KMS-11 (cell line): ENCODE results near the gene KCNJ6.

Experiments
- H2AFZ ChIP-seq: fragments of 200-600 bp; sonication (generic); 2 replicates; pipeline ENCODE4 v1.6.1; 2016; ENCODE audit warnings: antibody characterized with exemption, mixed run types, low read depth
- H3K27ac ChIP-seq: fragments of 200-600 bp; sonication (generic); 2 replicates; pipeline ENCODE4 v1.6.1; 2016; ENCODE audit warnings: mild to moderate bottlenecking, mixed run types
- H3K27me3 ChIP-seq: fragments of 200-600 bp; sonication (generic); 2 replicates; pipeline ENCODE4 v1.6.1; 2017; ENCODE audit warnings: mild to moderate bottlenecking, low read depth, mixed run types, moderate library complexity; ENCODE audit not compliant: insufficient read depth
- H3K36me3 ChIP-seq: fragments of 200-600 bp; sonication (generic); 2 replicates; pipeline ENCODE4 v1.6.1; 2017; ENCODE audit warnings: mild to moderate bottlenecking, mixed run types; ENCODE audit not compliant: insufficient read depth
- H3K4me1 ChIP-seq: fragments of 200-600 bp; sonication (generic); 2 replicates; pipeline ENCODE4 v1.6.1; 2016; ENCODE audit warnings: mild to moderate bottlenecking, low read depth, mixed run types; ENCODE audit not compliant: poor library complexity, severe bottlenecking
- H3K4me2 ChIP-seq: fragments of 200-600 bp; sonication (generic); 2 replicates; pipeline ENCODE4 v1.7.0; 2016; ENCODE audit warnings: mild to moderate bottlenecking, mixed run types
- H3K4me3 ChIP-seq: fragments of 200-600 bp; sonication (generic); IDR thresholded peaks from 2 replicates; pipeline ENCODE4 v1.6.1; 2017; ENCODE audit warnings: low read depth, low read length, mixed read lengths; ENCODE audit not compliant: insufficient read depth
- H3K79me2 ChIP-seq: fragments of 200-600 bp; sonication (generic); 2 replicates; pipeline ENCODE4 v1.6.1; 2016; ENCODE audit warnings: low read depth, mixed run types; ENCODE audit not compliant: insufficient read depth
- H3K9ac ChIP-seq: fragments of 200-600 bp; sonication (generic); 2 replicates; pipeline ENCODE4 v1.6.1; 2016; ENCODE audit warnings: mild to moderate bottlenecking, mixed run types
- H4K20me1 ChIP-seq: fragments of 200-600 bp; sonication (generic); 2 replicates; pipeline ENCODE4 v1.6.1; 2016; ENCODE audit warnings: mild to moderate bottlenecking, mixed run types; ENCODE audit not compliant: insufficient read depth
- CTCF ChIP-seq: fragments of 200-600 bp; sonication (generic); conservative IDR thresholded peaks from 2 replicates; pipeline ENCODE4 v1.6.1; 2017; ENCODE audit warnings: low read depth, mild to moderate bottlenecking, antibody characterized with exemption, low read length, moderate library complexity, mixed read lengths

KCNJ6 gene

DNA sequence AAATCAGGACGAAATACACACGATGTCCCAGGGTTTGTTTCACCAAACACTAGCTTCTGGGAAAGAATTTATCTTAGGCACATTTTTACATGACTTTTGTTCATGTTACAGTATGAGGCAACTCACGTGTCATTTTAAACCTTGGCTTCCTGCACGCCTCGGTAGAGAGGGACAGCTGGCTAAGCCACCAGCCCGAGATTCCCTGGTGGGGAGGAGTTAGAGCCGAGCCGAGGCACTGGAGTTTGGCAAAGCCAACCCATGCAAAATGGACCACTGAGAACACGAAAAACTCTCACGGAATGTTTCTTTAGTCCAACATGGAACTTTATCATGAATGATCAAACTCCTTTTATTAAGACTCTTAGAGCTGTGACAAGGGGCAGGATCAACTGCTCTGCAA, 309.7 kb downstream of the KCNJ6 start:
- no peak overlapping the region for H3K9ac ChIP-seq
- no peaks in the 10 kb centered on the region for H3K36me3 ChIP-seq
- no peaks in the 10 kb centered on the region for H3K27me3 ChIP-seq
- TF ChIP-seq CTCF: no peak
- no peaks in the 10 kb centered on the region for H3K4me1 ChIP-seq
- 0 out of 2 replicates have a peak, but pooled peaks cover 6% of the 10 kb centered on the region for H3K79me2 ChIP-seq
- H3K4me2 ChIP-seq: no peak overlapping the region
- no peak overlapping the region for H3K27ac ChIP-seq
- no peak overlapping the region for H3K4me3 ChIP-seq
- H2AFZ ChIP-seq: no peak overlapping the region
- H4K20me1 ChIP-seq: no peaks in the 10 kb centered on the region

DNA sequence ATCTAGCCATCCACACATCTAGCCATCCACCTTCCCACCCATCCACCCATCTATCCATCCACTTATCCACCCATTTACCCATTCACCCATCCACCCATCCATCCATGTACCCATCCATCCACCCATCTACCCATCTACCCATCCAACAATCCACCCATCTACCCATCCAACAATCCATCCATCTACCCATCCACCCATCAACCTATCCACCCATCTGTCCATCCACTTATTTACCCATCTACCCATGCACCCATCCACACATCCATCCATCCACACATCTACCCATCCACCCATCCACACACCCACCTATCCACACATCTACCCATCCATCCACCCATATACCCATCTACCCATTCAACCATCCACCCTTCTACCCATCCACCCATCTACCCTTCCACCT, 311.3 kb downstream of the KCNJ6 start:
- no peaks in the 10 kb centered on the region for H3K4me1 ChIP-seq
- H3K79me2 ChIP-seq: 0 out of 2 replicates have a peak, but pooled peaks cover 6% of the 10 kb centered on the region
- no peak overlapping the region for H3K4me3 ChIP-seq
- H3K36me3 ChIP-seq: no peaks in the 10 kb centered on the region
- H3K9ac ChIP-seq: no peak overlapping the region
- no peak overlapping the region for H3K27ac ChIP-seq
- H2AFZ ChIP-seq: no peak overlapping the region
- TF ChIP-seq CTCF: no peak
- no peak overlapping the region for H3K4me2 ChIP-seq
- H3K27me3 ChIP-seq: no peaks in the 10 kb centered on the region
- H4K20me1 ChIP-seq: no peaks in the 10 kb centered on the region

- H3K27me3 ChIP-seq: no peaks in the 10 kb centered on the region
- H3K4me3 ChIP-seq: no peak overlapping the region
- H2AFZ ChIP-seq: no peak overlapping the region
- no peak overlapping the region for H3K4me2 ChIP-seq
- no peak for TF ChIP-seq CTCF
- no peaks in the 10 kb centered on the region for H3K36me3 ChIP-seq
- H3K79me2 ChIP-seq: 0 out of 2 replicates have a peak, but pooled peaks cover 6% of the 10 kb centered on the region
- H3K9ac ChIP-seq: no peak overlapping the region
- H4K20me1 ChIP-seq: no peaks in the 10 kb centered on the region
- H3K4me1 ChIP-seq: no peaks in the 10 kb centered on the region
- H3K27ac ChIP-seq: no peak overlapping the region
Measured at GRCh38 chr21:37603129-37603528, 313.1 kb downstream of the KCNJ6 start.

DNA sequence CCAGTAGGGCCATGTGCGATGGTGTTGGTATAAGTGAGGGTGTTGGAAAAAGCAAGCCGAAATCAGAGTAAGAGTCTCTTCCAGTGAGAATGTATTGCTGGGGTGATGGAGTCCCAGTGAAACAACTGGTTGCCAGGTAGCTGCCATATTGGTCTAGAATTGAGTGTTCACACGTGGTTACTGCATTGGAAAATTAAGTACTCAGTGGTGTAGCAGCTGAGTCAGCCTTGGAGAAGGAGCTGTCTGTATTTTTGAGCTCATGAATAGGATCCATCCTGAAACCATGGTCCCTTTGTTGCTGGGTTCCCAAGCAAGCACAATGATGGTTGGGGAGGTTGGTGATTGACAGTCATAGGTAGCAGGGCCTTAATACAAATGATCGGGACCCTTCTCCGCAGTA, 314.3 kb downstream of the KCNJ6 start:
- H4K20me1 ChIP-seq: no peaks in the 10 kb centered on the region
- no peak overlapping the region for H3K27ac ChIP-seq
- no peaks in the 10 kb centered on the region for H3K27me3 ChIP-seq
- no peak overlapping the region for H2AFZ ChIP-seq
- 0 out of 2 replicates have a peak, but pooled peaks cover 6% of the 10 kb centered on the region for H3K79me2 ChIP-seq
- H3K36me3 ChIP-seq: no peaks in the 10 kb centered on the region
- H3K4me1 ChIP-seq: no peaks in the 10 kb centered on the region
- H3K4me2 ChIP-seq: no peak overlapping the region
- no peak for TF ChIP-seq CTCF
- no peak overlapping the region for H3K9ac ChIP-seq
- H3K4me3 ChIP-seq: no peak overlapping the region
